Keratinocyte (primary cell): Measurements from ENCODE around the gene DCTD. TPM values are rescaled to one million over a fixed set of nuclear protein-coding genes. Genes with fewer than 3 reads are reported as not detected.

ENCODE experiments used
- DNase-seq: peaks from one replicate; pipeline ENCODE4 v3.0.0-alpha.2; 2011; ENCODE audit warnings: low read depth, missing footprints, low spot score
- FAIRE-seq: peaks from 2 replicates; lab custom pipeline; 2011; peaks lifted over from hg19 to GRCh38; lab: Jason Lieb, UNC
- H2AFZ ChIP-seq: 2 replicates; pipeline ENCODE4 v1.6.0; 2012; ENCODE audit warnings: low read length, control low read depth, inconsistent platforms; ENCODE audit not compliant: control insufficient read depth
- H3K27ac ChIP-seq: 2 replicates; pipeline ENCODE4 v1.5.1; 2011; ENCODE audit warnings: low read length; ENCODE audit not compliant: control insufficient read depth, insufficient read depth
- H3K27me3 ChIP-seq: 3 replicates; pipeline ENCODE4 v1.6.0; 2011; ENCODE audit warnings: low read length; ENCODE audit not compliant: control insufficient read depth, insufficient read depth; ENCODE audit errors: extremely low read depth
- H3K36me3 ChIP-seq, 2 experiments: 2 replicates in 1 of 2; 3 replicates in 1 of 2; pipeline ENCODE4 v1.5.1; 2011; ENCODE audit warnings: low read length in 2 of 2, mild to moderate bottlenecking in 1 of 2; ENCODE audit not compliant: control insufficient read depth in 2 of 2, insufficient read depth in 2 of 2; ENCODE audit errors: extremely low read depth in 1 of 2
- H3K4me1 ChIP-seq: 3 replicates; pipeline ENCODE4 v1.5.1; 2011; ENCODE audit warnings: low read length; ENCODE audit not compliant: control insufficient read depth, insufficient read depth; ENCODE audit errors: extremely low read depth
- H3K4me2 ChIP-seq: 3 replicates; pipeline ENCODE4 v1.6.0; 2011; ENCODE audit warnings: low read depth, low read length; ENCODE audit not compliant: control insufficient read depth, insufficient read depth; ENCODE audit errors: extremely low read depth
- H3K4me3 ChIP-seq, 3 experiments: fragments of 200-600 bp in 1 of 3; sonication (generic) in 1 of 3; 2 replicates in 2 of 3; 3 replicates in 1 of 3; pipeline ENCODE4 v1.5.1; 2011 to 2016; ENCODE audit warnings: low read length in 3 of 3, mild to moderate bottlenecking in 3 of 3, control low read depth in 2 of 3, inconsistent platforms in 1 of 3, low read depth in 1 of 3, mixed read lengths in 1 of 3, mixed run types in 1 of 3, moderate library complexity in 1 of 3; ENCODE audit not compliant: control insufficient read depth in 2 of 3, insufficient read depth in 2 of 3; ENCODE audit errors: extremely low read depth in 1 of 3
- H3K79me2 ChIP-seq: 2 replicates; pipeline ENCODE4 v1.6.0; 2012; ENCODE audit warnings: low read length; ENCODE audit not compliant: control insufficient read depth, insufficient read depth
- H3K9ac ChIP-seq: 3 replicates; pipeline ENCODE4 v1.6.0; 2011; ENCODE audit warnings: low read length; ENCODE audit not compliant: control insufficient read depth, insufficient read depth; ENCODE audit errors: extremely low read depth
- H3K9me1 ChIP-seq: 3 replicates; pipeline ENCODE4 v1.6.0; 2011; ENCODE audit warnings: low read length; ENCODE audit not compliant: control insufficient read depth, insufficient read depth; ENCODE audit errors: extremely low read depth
- H3K9me3 ChIP-seq: 2 replicates; pipeline ENCODE4 v1.5.1; 2012; ENCODE audit warnings: low read depth, low read length; ENCODE audit not compliant: control insufficient read depth
- H4K20me1 ChIP-seq: 3 replicates; pipeline ENCODE4 v1.6.0; 2011; ENCODE audit warnings: low read length; ENCODE audit not compliant: control insufficient read depth, insufficient read depth; ENCODE audit errors: extremely low read depth
- CTCF ChIP-seq, 3 experiments: IDR thresholded peaks in 1 of 3; conservative IDR thresholded peaks in 1 of 3; optimal IDR thresholded peaks in 1 of 3; 2 replicates in 2 of 3; 3 replicates in 1 of 3; pipeline versions ENCODE3 to v1.5.1; 2011; ENCODE audit warnings: low read length in 3 of 3, mild to moderate bottlenecking in 3 of 3, moderate library complexity in 2 of 3, control low read depth in 1 of 3, inconsistent platforms in 1 of 3; ENCODE audit not compliant: insufficient read depth in 2 of 3; ENCODE audit errors: extremely low read depth in 1 of 3
- EZH2 ChIP-seq: IDR thresholded peaks from one replicate; pipeline ENCODE4 v1.6.1; 2012; ENCODE audit warnings: inconsistent platforms, mild to moderate bottlenecking, low read length, moderate library complexity
- dilution Hi-C: fragments of 300-500 bp; cut with MboI; formaldehyde crosslinking; loops from one replicate; pipeline ENCODE4 v1.7.0; 2020; ENCODE audit warnings: low sequenced_read_pairs; ENCODE audit not compliant: extremely low pct_ligation_motif_present
- polyA plus RNA-seq, 5 experiments: library from polyadenylated mRNA; depleted of rRNA in 3 of 5; stranded (reverse) in 3 of 5; stranded (forward) in 1 of 5; unstranded in 1 of 5; fragments of >200 nt; gene quantifications; 1 replicate in 1 of 5; 2 replicates in 3 of 5; 3 replicates in 1 of 5; pipeline versions ENCODE4 v1.2.1 to v1.2.3, GENCODE V29; 2011 to 2012; ENCODE audit warnings: missing spikeins in 2 of 5, low read depth in 1 of 5, low replicate concordance in 1 of 5

DCTD gene
- polyA plus RNA-seq, 1 donor (not counting 4 experiments of a cell fraction or from before 2014, with no cell fraction given), result 119 TPM

- Histone ChIP-seq H3K4me1 (peaks cover 20% of the 10 kb centered on the region), H3K9ac (no peak overlapping the region), H3K79me2 (no peaks in the 10 kb centered on the region), H3K9me3 (no peaks in the 10 kb centered on the region), H2AFZ (no peak overlapping the region), H3K4me3 (no peak overlapping the region), H3K4me2 (no peak overlapping the region), H3K9me1 (no peaks in the 10 kb centered on the region), H3K27ac (no peak overlapping the region), H4K20me1 (no peaks in the 10 kb centered on the region), H3K27me3 (no peaks in the 10 kb centered on the region), H3K36me3 (no peaks in the 10 kb centered on the region)
- dilution Hi-C loops, result no loop called here
- no peak for FAIRE-seq
- TF ChIP-seq CTCF (optimal IDR thresholded peaks at IDR 0.05 in 1 of 3, IDR thresholded peaks at IDR 0.05 in 1 of 3, conservative IDR thresholded peaks at IDR 0.05 in 1 of 3; ENCODE audit: extremely low read depth in 1 of 3, insufficient read depth in 2 of 3, low read length in 3 of 3) (no peak), EZH2 (no peak)
- DNase-seq, result no peak
These were observed 68.5 kb downstream of the DCTD start for GRCh38 chr4:182848685-182849084.

- no peaks in the 10 kb centered on the region for H3K27me3 ChIP-seq
- TF ChIP-seq CTCF (optimal IDR thresholded peaks at IDR 0.05 in 1 of 3, IDR thresholded peaks at IDR 0.05 in 1 of 3, conservative IDR thresholded peaks at IDR 0.05 in 1 of 3; ENCODE audit: extremely low read depth in 1 of 3, insufficient read depth in 2 of 3, low read length in 3 of 3) (no peak), EZH2 (no peak)
- H3K4me1 ChIP-seq, result peaks cover 26% of the 10 kb centered on the region
- H3K36me3 ChIP-seq, result no peaks in the 10 kb centered on the region
- DNase-seq (peak; percentile 48), FAIRE-seq (peak; percentile 69)
- H3K9ac ChIP-seq, result peak overlapping the region; percentile 55
- dilution Hi-C loops, result no loop called here
- no peaks in the 10 kb centered on the region for H3K9me1 ChIP-seq
- peak overlapping the region; percentile 83 for H2AFZ ChIP-seq
- peak overlapping the region; percentile 57 for H3K4me2 ChIP-seq
- no peaks in the 10 kb centered on the region for H4K20me1 ChIP-seq
- no peaks in the 10 kb centered on the region for H3K9me3 ChIP-seq
- no peaks in the 10 kb centered on the region for H3K79me2 ChIP-seq
- H3K4me3 ChIP-seq, result peak overlapping the region in 1 of 3 experiments; percentile 49
- H3K27ac ChIP-seq, result peak overlapping the region; percentile 50
These were observed 69.4 kb downstream of the DCTD start for GRCh38 chr4:182847576-182848450.
